Measurements from ENCODE around the gene MUC13.

GRCh38 chr3:124867511-124867910 is 67.0 kb downstream of the MUC13 start:
- TF ChIP-seq POLR2A (IDR thresholded peaks at IDR 0.05): no peak
- no peak for TF ChIP-seq CTCF (IDR thresholded peaks at IDR 0.05)

All from lower leg skin (tissue), 3 donors.